Stimulated activated CD8-positive, alpha-beta memory T cell treated with anti-CD3 and anti-CD28 coated beads, Interleukin-4, amount 100 ng/mL, for 24 hours (primary cell): ENCODE measurements around the gene ZSWIM8.
"Not testable (repeated sequence)": the region's sequence is repeated elsewhere in the genome, so short reads cannot be mapped to it uniquely, and the experiment has no call there.

Experiments used
- DNase-seq: peaks from one replicate; pipeline ENCODE4 v3.0.0-alpha.2; 2020; ENCODE audit warnings: low read depth

ZSWIM8 gene, protein sequence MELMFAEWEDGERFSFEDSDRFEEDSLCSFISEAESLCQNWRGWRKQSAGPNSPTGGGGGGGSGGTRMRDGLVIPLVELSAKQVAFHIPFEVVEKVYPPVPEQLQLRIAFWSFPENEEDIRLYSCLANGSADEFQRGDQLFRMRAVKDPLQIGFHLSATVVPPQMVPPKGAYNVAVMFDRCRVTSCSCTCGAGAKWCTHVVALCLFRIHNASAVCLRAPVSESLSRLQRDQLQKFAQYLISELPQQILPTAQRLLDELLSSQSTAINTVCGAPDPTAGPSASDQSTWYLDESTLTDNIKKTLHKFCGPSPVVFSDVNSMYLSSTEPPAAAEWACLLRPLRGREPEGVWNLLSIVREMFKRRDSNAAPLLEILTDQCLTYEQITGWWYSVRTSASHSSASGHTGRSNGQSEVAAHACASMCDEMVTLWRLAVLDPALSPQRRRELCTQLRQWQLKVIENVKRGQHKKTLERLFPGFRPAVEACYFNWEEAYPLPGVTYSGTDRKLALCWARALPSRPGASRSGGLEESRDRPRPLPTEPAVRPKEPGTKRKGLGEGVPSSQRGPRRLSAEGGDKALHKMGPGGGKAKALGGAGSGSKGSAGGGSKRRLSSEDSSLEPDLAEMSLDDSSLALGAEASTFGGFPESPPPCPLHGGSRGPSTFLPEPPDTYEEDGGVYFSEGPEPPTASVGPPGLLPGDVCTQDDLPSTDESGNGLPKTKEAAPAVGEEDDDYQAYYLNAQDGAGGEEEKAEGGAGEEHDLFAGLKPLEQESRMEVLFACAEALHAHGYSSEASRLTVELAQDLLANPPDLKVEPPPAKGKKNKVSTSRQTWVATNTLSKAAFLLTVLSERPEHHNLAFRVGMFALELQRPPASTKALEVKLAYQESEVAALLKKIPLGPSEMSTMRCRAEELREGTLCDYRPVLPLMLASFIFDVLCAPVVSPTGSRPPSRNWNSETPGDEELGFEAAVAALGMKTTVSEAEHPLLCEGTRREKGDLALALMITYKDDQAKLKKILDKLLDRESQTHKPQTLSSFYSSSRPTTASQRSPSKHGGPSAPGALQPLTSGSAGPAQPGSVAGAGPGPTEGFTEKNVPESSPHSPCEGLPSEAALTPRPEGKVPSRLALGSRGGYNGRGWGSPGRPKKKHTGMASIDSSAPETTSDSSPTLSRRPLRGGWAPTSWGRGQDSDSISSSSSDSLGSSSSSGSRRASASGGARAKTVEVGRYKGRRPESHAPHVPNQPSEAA (N-terminal part only)

DNA sequence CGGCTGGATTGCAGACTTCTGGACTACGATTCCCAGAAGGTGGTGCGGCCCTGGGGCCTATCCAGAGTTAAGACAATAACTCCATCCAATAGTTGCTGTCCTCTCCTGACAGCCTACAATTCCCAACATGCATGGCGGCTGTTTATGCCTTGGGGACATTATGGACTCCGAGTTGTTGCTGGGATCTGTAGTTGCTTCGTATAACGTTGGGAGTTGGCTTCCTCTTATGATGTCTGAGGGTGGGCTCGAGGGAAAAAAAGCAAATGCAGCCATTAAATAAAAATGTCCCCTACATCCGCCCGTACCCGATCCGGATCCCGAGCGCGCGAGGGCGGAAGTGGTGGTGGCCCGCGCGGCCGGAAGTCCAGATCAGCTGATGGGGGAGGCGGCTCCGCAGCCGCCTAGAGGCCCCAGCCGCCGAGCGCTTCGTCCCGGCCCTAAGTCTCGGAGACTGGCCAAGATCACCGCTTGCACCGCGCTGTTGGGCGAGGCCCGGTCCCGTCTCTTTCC is at the start of gene ZSWIM8:
ZSWIM8 (plus strand) TSS at position 396 of the 510 bp plus-strand sequence. CDS start 273 bp downstream, outside the sequence.
- DNase-seq = peak; percentile 76

DNA sequence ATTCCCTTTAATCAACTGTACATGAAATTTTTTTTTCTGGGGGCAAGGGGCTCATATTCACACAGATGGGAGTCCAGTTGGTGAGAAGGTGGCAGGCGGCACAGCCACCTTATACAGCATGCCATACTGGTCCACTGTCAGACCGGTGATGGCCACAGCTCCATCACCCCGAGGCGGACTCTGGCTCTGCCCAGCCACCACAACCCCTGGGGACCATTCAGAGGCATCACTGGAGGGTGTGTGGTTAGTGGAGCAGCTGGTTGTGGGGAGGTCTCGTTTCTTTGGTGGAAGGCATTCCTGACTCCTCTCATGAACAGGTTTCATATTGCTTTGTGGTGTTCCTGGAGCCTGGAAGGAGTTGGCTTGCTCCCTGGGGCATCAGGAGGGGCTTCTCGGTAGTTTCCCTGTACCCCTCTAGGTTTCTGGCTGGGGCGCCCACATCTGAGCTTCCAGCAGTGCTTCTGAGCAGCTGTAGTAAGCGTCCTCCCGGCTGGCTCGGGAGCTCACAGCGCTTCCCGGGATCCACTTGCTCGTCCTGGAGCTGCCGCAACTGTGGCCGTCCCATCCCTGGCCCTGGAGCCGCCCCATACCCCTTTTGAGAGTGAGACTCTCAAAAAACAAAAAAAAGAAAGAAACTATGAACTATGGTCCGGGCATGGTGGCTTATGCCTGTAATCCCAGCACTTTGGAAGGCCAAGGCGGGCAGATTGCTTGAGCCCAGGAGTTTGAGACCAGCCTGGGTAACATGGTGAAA is 44.7 kb upstream of the ZSWIM8 start:
- DNase-seq = not testable (repeated sequence)

DNA sequence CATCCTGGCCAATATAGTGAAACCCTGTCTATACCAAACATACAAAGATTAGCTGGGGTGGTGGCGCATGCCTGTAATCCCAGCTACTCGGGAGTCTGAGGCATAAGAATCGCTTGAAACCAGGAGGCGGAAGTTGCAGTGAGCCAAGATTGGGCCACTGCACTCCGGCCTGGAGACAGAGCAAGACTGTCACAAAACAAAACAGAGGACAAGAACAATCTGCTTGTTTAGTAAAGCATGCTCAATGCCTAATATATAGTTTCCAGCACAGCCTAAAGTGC is 43.0 kb upstream of the ZSWIM8 start:
- DNase-seq = no peak

DNA sequence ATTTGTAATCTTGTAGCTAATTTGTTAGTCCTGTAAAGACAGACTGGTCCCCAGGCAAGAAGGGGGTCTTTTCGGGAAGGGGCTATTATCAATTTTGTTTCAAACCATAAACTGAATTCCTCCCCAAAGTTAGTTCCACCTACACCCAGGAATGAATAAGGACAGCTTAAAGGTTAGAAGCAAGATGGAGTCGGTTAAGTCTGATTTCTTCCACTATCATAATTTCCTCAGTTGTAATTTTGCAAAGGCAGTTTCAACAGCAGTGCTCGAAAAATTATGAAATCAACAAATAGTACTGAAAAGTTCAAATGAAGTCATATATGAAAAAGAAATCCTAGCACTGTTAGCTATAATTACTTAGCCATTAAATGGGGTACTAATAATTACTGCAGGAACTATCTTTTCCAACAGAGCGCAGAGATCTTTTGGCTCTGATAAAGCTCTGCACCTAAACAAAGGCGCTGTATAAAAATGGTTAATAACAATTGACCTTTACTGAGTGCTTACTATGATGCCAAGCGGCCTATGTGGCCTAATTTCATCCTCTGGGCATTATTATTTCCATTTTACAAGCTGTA is 42.0 kb upstream of the ZSWIM8 start:
- DNase-seq = no peak

DNA sequence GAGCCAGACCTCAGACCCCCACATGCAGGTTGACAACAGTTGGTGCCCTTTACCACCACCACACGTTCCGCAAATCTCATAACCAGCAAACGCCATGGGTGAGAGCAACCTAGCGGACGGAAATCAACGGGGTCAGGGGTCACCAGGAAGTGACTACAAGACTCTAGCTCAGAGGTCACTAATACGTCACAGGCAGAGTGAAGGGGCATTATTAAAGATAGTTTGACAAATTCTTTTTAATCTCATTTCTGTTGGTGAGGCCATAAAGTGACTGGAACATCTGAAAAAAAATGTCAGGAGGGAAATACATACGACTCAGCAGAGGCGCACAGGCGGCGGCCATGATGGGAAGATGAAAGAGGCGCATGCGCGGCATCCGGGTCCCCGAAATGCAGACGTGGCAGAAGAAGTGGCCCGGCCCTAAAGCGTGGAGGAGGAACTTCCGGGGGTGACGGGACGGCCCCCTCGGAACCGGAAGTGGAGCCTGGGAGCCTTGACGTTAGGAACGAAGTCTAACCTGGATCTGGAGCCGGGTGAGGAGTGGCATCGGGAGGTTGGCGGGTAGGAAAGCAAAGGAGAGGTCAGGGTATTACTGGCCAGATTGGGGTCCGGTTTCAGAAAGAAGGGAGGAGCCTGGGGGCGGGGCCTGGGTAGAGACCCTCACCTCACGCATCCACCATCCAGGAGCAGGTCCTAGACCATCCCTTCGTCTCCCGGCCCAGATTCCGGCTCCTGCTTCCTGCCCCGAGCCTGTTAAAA is 41.3 kb upstream of the ZSWIM8 start, which contains the start of gene SEC24C:
SEC24C (plus strand) TSS at position 468 of the 759 bp plus-strand sequence. CDS start 2,461 bp downstream, outside the sequence.
- DNase-seq = peak; percentile 91

DNA sequence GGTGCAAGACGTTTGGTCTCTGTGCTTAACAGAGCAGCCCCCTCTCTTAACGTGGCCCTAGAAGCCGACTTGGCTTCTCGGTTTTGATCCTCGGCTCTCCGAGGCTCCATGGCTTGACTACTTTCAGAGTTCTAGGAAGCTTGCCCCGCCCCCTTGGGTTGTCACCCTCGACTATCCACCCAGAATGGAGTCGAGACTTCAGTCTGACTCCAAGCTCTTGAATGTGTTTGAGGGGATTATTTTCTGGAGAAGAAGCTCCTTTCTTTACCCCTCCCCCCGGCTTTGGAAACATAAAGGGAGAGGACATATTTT is 40.8 kb upstream of the ZSWIM8 start:
- peak; percentile 39 for DNase-seq

DNA sequence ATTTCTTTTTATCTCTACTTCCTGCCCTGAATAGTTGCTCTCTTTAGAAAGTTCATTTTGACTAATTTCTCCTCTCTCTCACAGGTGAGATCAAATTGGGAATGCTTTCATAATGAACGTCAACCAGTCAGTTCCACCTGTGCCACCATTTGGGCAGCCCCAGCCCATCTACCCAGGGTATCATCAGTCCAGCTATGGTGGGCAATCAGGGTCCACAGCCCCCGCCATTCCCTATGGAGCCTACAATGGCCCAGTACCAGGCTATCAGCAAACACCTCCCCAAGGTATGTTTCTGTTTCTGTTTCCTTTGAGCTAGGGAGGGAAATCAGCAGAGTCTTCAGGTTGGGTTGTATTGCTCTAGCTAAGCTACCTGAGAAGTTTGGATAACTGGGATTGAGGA is 38.7 kb upstream of the ZSWIM8 start:
- DNase-seq = no peak

DNA sequence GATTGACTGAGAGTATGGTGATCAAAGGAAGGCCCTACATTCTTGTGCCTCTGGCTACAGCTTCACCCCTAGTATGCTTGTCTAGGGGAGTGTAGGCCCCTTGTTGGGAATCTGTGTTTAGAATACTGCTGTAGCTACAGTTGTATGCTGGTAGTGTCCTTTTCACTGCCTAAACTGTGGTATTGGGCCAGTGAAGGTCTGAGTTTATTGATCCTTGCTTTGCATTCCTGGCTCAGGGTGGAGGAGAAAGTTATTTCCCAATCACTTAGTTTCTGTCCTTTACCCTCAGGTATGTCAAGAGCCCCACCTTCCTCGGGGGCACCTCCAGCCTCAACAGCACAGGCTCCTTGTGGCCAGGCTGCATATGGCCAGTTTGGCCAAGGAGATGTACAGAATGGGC is 34.6 kb upstream of the ZSWIM8 start:
- no peak for DNase-seq

DNA sequence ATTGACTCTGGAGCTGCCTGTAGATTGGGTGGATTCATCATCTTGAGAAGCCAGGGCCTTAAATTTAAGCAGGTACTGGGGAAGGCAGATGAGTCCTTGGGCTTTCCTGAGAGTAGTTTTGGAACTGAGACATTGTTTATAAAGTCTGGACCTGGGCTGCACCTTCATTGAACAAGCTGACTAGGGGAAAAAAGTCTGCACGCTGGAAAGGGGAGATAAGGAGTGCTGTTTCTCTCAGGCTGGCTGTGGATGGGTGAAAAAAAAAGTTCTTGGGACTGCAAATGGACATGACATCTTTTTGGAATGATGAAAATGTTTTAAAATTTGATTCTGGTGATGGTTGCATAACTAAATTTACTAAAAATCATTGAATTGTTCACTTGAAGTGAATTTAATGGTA is 29.2 kb upstream of the ZSWIM8 start:
- no peak for DNase-seq

DNA sequence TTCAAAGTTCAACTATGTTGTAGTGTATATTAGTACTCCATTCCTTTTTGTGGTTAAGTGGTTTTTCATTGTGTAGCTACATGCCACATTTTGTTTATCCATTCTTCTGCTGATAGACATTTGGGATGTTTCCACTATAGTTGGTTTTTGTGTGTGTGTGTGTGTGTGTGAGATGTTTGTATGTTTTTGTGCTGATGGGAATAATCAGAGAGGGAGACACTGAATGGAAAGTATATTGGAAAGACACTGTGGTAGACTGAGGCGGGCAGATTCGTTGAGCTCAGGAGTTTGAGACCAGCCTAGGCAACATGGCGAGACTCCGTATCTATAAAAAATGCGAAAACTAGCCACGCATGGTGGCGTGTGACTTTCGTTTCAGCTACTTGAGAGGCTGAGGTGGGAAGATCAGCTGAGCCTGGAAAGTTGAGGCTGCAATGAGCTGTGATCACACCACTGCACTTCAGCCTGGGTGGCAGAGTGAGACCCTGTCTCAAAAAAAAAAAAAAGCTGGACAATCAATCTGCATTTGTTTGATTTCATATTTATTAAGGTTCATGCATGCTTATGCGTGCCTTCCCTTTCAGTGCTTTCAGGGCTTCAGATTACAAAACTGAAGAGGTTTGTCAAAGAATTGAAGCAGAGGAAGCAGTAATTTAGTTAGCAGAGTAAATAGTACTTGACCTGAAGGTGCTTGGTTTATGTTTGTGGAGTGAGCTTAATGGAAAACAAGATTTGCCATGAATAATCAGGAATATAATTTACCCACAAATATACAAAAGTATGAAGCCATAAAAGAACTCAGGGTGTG is 26.5 kb upstream of the ZSWIM8 start:
- no peak for DNase-seq

DNA sequence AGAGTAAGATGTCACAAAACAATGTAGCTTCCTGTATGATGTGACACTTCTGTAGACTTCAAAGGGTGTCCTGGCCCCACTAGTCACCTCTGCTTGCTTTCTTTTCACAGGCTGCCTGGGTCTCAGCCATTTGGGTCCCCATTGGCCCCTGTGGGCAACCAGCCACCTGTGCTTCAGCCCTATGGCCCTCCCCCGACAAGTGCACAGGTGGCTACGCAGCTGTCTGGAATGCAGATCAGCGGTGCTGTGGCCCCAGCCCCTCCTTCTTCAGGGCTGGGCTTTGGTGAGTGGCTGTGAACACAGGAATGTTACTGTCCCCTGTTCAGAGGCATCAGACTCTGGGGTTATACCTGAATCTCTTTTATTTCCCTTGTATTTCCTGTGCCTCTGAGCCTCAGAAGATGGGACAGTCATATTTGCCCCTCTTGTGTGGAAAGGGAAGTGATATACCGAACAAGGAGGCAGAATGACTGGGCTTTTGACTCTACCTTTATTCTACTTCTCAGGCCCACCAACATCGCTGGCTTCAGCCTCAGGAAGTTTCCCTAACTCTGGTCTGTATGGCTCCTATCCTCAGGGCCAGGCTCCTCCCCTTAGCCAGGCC is 25.8 kb upstream of the ZSWIM8 start:
- no peak for DNase-seq

DNA sequence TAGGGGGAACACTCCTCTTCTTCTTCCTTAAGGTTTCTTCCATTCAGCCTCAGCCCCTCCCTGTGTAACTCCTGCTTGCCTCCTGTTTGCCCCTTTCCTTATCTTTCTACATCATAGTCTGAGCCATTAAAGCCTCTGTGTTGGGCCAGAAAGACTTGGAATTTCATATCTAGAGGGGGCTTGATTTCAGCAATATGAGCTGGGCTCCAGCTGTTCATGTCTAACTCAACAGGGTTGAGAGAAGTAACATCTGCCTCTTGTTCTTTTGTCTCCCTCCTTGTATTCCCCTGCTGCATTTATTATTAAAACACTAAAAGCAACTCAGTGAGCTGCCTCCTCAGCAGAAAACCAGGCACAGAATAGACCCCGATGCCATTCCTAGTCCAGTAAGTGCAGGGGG is 23.6 kb upstream of the ZSWIM8 start:
- DNase-seq = no peak

DNA sequence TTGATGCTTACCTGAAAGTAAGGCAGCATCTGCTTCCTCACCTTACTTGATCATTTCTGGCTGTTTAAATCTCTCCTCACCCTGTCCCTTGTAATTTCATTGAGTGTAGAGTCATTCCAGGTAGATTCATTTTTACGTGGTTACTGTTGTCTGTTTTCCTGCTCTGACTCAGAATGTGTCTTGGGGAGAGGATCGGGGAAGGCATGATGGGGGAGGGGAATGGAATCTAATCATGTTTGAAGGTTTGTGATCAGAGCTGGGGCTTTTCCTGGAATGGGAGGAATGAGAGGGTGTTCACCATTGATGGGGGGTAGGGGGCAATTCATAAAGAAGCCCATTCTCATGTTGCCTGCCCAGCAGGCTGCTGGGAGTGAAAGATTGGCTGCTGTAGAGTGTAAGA is 22.5 kb upstream of the ZSWIM8 start:
- DNase-seq = no peak

DNA sequence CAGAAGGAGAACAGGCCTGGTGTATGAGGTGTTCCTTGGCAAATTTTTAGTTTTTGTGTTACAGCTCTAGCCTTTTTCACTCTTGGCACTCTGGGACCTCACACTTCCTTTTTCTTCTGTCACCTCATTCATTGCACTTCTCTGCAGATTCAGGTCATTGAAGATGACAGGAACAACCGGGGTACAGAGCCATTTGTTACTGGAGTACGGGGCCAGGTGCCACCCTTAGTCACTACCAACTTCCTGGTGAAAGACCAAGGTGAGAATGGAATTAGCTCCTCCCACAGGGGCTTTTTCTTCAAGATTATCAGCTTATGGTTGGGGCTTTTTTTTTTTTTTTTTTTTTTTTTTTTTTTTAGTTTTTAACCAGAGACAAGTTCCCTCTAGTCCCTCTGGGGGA is 22.1 kb upstream of the ZSWIM8 start:
- DNase-seq = no peak

DNA sequence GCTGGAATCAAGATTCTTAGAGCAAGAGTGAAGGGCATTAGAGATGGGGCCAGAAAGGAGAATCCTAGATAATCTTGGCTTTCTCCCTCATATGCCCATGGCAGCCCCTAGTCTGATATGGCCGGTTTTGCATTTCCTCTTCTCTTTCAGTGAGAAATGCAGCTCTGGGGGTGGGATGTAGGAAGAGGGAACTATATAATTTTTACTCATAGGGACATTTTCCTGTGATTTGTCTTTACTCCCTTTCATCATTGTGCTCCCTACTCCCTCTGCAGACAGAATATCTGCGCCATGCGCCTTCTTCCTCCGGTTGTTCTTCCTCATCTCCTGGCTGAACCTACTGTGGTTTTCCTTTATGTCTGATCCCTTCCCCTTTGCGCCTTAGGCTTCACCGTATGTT is 20.3 kb upstream of the ZSWIM8 start:
- no peak for DNase-seq

DNA sequence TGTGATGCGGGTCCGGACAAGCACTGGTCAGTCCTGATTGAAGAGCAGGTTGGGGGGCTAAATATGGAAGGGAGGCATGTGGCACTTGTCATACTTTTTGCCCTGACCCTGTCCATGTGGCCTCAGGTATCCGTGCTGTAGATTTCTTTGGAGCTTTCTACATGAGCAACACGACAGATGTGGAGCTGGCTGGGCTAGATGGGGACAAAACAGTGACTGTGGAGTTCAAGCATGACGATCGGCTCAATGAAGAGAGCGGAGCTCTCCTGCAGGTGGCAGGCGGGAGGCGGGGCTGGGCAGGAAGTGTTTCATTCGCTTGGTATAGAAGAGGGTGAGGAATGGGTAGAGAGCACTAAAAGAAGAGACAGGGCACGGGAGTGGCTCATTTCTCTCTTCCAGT is 16.5 kb upstream of the ZSWIM8 start:
- no peak for DNase-seq

DNA sequence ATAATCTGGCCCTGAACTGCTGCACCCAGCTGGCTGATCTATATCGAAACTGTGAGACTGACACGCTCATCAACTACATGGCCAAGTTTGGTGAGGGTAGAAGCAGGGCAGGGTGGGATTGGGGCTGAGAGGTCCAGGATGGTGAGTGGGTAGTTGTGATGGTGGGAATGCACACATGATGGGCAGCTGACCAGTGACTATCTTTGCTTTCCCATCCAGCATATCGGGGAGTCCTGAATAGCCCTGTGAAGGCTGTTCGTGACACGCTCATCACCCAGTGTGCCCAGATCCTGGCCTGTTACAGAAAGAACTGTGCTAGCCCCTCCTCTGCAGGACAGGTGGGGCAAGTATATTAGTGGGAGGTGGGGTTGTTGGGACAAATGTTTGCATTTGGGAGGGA is 16.0 kb upstream of the ZSWIM8 start:
- DNase-seq = no peak

DNA sequence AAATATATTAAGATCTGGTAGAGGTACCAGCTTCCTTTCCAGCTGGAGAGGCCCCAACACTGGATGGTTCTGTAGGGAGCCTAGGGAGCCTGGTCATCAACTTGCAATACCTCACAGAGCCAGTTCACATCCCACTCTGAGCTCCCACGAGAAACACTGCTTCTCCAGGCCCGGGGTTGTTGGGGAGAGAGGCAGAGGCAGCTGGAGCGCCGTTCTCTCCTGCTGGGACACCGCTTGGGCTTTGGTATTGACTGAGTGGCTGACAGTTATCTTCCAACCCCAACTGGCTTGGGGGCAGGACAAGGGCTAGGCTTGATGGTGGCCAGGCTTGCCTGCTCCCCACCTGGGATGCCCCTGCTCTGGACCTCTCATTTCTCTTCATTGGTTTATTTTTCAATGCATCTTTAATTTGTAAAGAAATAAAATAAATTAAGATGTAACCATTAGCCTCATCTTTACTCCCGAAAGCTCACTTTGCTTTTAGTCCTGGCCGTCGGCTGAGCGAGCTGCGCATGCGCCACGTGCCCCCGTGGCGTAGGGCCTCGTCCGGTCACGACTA is 13.6 kb upstream of the ZSWIM8 start:
- peak; percentile 69 for DNase-seq
